Right atrium auricular region (tissue), 2 donors: ENCODE measurements around the gene SERINC3. TPM values are rescaled to one million over a fixed set of nuclear protein-coding genes. Genes with fewer than 3 reads are reported as not detected.
A peak's percentile ranks its signal among the peaks of the same experiment; 100 is the strongest.

Experiments
- DNase-seq: peaks from one replicate; pipeline ENCODE4 v3.0.0-alpha.2; 2019; ENCODE audit warnings: low spot score
- H3K27ac ChIP-seq, 2 donors: fragments of 200-600 bp; sonication (generic); 1 replicate in 1 of 2; 2 replicates in 1 of 2; pipeline ENCODE4 v1.5.1; 2016 to 2019
- H3K27me3 ChIP-seq, 2 donors: fragments of 200-600 bp; sonication (generic); one replicate each; pipeline versions ENCODE4 v1.5.1 to v1.6.0; 2017 to 2019
- H3K36me3 ChIP-seq: fragments of 200-600 bp; sonication (generic); one replicate; pipeline ENCODE4 v1.5.1; 2016
- H3K4me1 ChIP-seq, 2 donors: fragments of 200-600 bp; sonication (generic); one replicate each; pipeline versions ENCODE4 v1.5.1 to v1.6.0; 2017 to 2019
- H3K4me3 ChIP-seq, 2 donors: fragments of 200-600 bp; sonication (generic); 1 replicate in 1 of 2; 2 replicates in 1 of 2; pipeline ENCODE4 v1.5.1; 2017 to 2019; ENCODE audit warnings: mild to moderate bottlenecking in 1 of 2, moderate library complexity in 1 of 2
- H3K9me3 ChIP-seq, 2 donors: fragments of 200-600 bp; sonication (generic); one replicate each; pipeline ENCODE4 v1.5.1; 2019
- CTCF ChIP-seq, 2 donors: fragments of 200-600 bp; sonication (generic); IDR thresholded peaks; one replicate each; pipeline ENCODE4 v1.5.1; 2019; ENCODE audit warnings: antibody characterized with exemption in 2 of 2
- total RNA-seq, 2 donors: library from RNA; depleted of rRNA; stranded (reverse); fragments of >200 nt; gene quantifications; one replicate each; pipeline ENCODE4 v1.1.0, GENCODE V29; 2016

The SERINC3 gene
- total RNA-seq, 2 donors from 2014 or later: 85.7 to 112 TPM

DNA sequence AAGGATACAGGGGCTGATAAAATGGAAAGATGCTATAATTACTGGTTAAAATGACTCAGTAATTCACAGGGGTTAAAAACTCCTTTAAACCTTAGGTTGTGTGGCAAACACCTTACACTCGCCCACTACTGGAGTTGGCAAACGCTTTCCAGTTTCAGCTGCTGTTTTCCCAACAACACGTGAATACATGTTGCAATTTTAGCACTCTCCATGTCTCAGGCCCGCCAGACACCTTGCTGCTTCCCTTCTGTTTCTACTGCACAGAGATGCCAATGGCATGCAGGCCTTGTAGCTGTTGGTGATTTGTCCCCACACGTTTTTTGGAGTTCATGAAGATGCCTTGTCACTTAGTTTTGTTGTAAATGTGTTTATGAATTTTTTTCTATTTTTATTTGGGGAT lies 51.5 kb downstream of the SERINC3 start:
- no peaks in the 10 kb centered on the region for H3K9me3 ChIP-seq
- H3K4me3 ChIP-seq: no peak overlapping the region
- DNase-seq: no peak
- H3K27ac ChIP-seq: no peak overlapping the region
- no peaks in the 10 kb centered on the region for H3K27me3 ChIP-seq
- H3K4me1 ChIP-seq: peaks cover 0 to 7% of the 10 kb centered on the region in 2 donors
- no peaks in the 10 kb centered on the region for H3K36me3 ChIP-seq
- no peak for TF ChIP-seq CTCF (IDR thresholded peaks at IDR 0.05)

DNA sequence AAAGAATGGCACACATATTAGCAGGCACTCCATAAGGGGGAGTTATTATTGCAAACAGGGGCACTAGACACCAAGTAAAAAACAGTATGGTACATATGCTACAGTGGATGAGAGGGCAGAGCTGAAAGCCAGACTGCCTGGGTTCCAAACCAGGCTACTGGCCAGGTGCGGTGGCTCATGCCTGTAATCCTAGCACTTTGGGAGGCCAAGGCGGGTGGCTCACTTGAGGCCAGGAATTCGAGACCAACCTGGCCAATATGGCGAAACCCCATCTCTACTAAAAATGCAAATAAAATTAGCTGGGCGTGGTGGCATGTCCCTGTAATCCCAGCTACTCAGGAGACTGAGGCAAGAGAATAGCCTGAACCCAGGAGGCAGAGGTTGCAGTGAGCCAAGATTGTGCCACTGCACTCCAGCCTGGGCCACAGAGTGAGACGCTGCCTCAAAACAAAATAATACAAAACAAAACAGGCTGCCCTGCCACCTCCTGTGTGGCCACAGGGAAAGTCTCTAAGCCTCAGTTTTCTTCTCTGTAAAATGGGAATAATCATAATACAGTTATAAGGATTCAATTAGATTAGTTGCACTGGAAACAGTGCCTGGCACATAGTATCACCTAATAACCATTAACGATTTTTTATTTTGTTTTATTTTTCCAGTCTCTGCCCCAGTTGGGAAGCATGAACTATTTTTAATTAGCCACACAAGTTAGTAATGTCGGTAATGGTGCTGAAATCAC lies 53.7 kb downstream of the SERINC3 start:
- H3K27me3 ChIP-seq: no peaks in the 10 kb centered on the region
- no peaks in the 10 kb centered on the region for H3K9me3 ChIP-seq
- no peaks in the 10 kb centered on the region for H3K36me3 ChIP-seq
- H3K27ac ChIP-seq: peak overlapping the region in 1 of 2 donors; percentile 22
- TF ChIP-seq CTCF (IDR thresholded peaks at IDR 0.05): no peak
- DNase-seq: no peak
- no peak overlapping the region for H3K4me3 ChIP-seq
- peaks cover 0 to 5% of the 10 kb centered on the region in 2 donors for H3K4me1 ChIP-seq

- Histone ChIP-seq H3K27ac (peak overlapping the region in 1 of 2 donors; percentile 16), H3K4me3 (no peak overlapping the region), H3K27me3 (no peaks in the 10 kb centered on the region), H3K9me3 (no peaks in the 10 kb centered on the region), H3K4me1 (peaks cover 0 to 5% of the 10 kb centered on the region in 2 donors), H3K36me3 (no peaks in the 10 kb centered on the region)
- TF ChIP-seq CTCF (IDR thresholded peaks at IDR 0.05): no peak
- no peak for DNase-seq
These were observed 54.5 kb downstream of the SERINC3 start for GRCh38 chr20:44467289-44467883.

DNA sequence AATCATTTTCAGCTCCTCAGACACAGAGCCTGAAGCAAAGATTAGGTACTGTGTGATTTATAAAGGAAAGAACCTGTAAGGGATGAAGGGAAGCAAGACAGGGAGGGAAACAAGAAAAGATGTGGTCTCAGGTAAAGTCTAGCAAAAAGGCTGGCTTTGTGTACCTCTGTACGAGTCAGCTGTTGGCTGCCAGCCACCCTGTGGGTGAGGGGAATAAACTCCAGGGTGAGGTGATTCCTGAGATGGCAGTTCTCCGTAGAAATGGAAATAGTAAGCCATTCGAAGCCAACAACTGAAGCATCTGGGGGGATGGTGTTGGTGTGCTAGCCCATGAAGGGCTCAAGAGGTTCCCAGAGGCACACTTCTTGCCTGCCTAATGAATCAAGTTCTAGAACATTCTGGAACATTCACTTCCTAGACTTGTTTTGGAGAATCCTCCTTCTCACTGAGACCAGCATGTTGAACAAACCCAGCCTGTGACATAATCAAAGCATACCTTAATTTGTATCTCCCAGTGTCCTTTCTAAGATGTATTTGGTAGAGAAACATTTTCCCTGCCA lies 56.8 kb downstream of the SERINC3 start:
- no peaks in the 10 kb centered on the region for H3K36me3 ChIP-seq
- TF ChIP-seq CTCF (IDR thresholded peaks at IDR 0.05): no peak
- no peaks in the 10 kb centered on the region for H3K9me3 ChIP-seq
- no peaks in the 10 kb centered on the region for H3K27me3 ChIP-seq
- DNase-seq: no peak
- H3K4me3 ChIP-seq: no peak overlapping the region
- peaks cover 0 to 5% of the 10 kb centered on the region in 2 donors for H3K4me1 ChIP-seq
- no peak overlapping the region for H3K27ac ChIP-seq

GRCh38 chr20:44464514-44464913 lies 57.4 kb downstream of the SERINC3 start:
- H3K27me3 ChIP-seq: no peaks in the 10 kb centered on the region
- no peak for TF ChIP-seq CTCF (IDR thresholded peaks at IDR 0.05)
- H3K9me3 ChIP-seq: no peaks in the 10 kb centered on the region
- DNase-seq: no peak
- peaks cover 0 to 5% of the 10 kb centered on the region in 2 donors for H3K4me1 ChIP-seq
- H3K27ac ChIP-seq: no peak overlapping the region
- no peak overlapping the region for H3K4me3 ChIP-seq
- H3K36me3 ChIP-seq: no peaks in the 10 kb centered on the region
